ENCODE results near the gene CAMSAP2.

GRCh38 chr1:200894712-200895442 is 156.2 kb downstream of the CAMSAP2 start, which contains the start of gene INAVA:
- TF ChIP-seq EZH2 (IDR thresholded peaks at IDR 0.05; ENCODE audit: borderline replicate concordance, low read length) (no peak), CTCF (IDR thresholded peaks at IDR 0.05; ENCODE audit: low read length) (no peak)
